OCI-LY3 (cell line): Measurements from ENCODE around the gene SCN3A.

ENCODE experiments used
- CTCF ChIP-seq: fragments of 200-600, 300-600 bp; sonication (generic); IDR thresholded peaks from 2 replicates; pipeline ENCODE4 v1.5.1; 2014; ENCODE audit warnings: antibody characterized with exemption, low read length, low read depth
- EZH2phosphoT487 ChIP-seq: fragments of 200-600 bp; shearing (Covaris generic); IDR thresholded peaks from 2 replicates; pipeline ENCODE4 v1.6.1; 2018; ENCODE audit warnings: antibody characterized with exemption, mixed run types, low read depth

DNA sequence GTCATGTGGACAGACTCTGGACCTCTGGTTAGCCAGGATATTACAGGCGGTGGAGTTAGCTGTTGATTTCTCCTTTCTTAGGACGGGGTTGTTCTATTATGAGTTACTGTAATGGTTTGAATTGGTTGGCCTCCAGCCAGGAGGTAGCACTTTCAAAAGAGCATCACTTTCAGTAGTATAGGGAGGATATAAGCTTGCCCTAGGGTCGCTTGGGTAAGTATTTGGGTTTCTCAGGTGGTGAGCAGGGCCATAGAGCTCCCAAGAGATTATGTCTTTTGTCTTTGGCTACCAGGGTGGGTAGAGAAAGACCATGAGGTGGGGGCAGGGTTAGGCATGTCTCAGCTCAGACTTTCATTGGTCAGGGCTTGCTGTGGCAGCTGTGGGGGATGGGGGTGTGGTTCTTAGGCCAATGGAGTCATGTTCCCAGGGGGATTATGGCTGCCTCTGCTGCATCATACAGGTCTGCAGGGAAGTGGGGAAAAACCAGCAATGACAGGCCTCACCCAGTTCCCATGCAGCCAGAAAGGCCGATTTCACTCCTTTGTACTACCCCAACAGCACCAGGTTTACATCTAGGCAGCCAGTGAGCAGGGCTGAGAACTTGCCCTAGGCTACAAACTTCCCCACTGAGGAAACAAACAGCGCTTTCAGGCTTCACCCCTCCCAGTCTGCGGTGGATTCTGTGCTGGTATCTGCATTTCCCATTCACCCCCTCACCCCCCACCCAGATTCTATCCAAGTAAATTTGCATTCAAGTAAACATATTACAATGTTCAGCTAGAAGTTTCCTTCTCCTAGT is 159.1 kb downstream of the SCN3A start:
- TF ChIP-seq EZH2phosphoT487 (no peak), CTCF (no peak)
